SK-N-SH (cell line): ENCODE measurements around the gene B3GALT5. TPM values are rescaled to one million over a fixed set of nuclear protein-coding genes. Genes with fewer than 3 reads are reported as not detected.

Source experiments
- CTCF ChIA-PET: fragments of 300-600, 350-600 bp; formaldehyde crosslinking; extraction: SDS; loops from one replicate; lab custom pipeline; 2021; lab: Yijun Ruan, JAX
- POLR2A ChIA-PET: fragments of 350-600 bp; sonication (Branson Sonifier 250); formaldehyde crosslinking; extraction: SDS; loops from one replicate; lab custom pipeline; 2020; ENCODE audit warnings: antibody characterized with exemption, inconsistent platforms; lab: Yijun Ruan, JAX
- DNase-seq: peaks from one replicate; pipeline ENCODE4 v3.0.0; 2012
- H2AFZ ChIP-seq: fragments of 200-600 bp; sonication (generic); 2 replicates; pipeline ENCODE4 v1.8.1; 2016; ENCODE audit warnings: antibody characterized with exemption, mild to moderate bottlenecking, low read depth
- H3F3A ChIP-seq: fragments of 200-600 bp; sonication (generic); replicated peaks from 2 replicates; pipeline ENCODE3; 2016; ENCODE audit warnings: antibody characterized with exemption, mild to moderate bottlenecking; ENCODE audit not compliant: insufficient read depth
- H3K27ac ChIP-seq, 2 experiments: fragments of 200-500 bp in 1 of 2; fragments of 200-600 bp in 1 of 2; sonication (Bioruptor generic) in 1 of 2; sonication (generic), shearing (Covaris generic) in 1 of 2; 2 replicates each; pipeline versions ENCODE4 v1.5.1 to v1.6.1; 2014 to 2016; ENCODE audit warnings: low read depth in 2 of 2, inconsistent platforms in 1 of 2, low read length in 1 of 2, mild to moderate bottlenecking in 1 of 2, mixed read lengths in 1 of 2
- H3K27me3 ChIP-seq: fragments of 200-600 bp; sonication (generic), shearing (Covaris generic); 2 replicates; pipeline ENCODE4 v1.6.1; 2016; ENCODE audit warnings: mixed run types; ENCODE audit not compliant: insufficient read depth
- H3K36me3 ChIP-seq, 2 experiments: fragments of 200-500 bp in 1 of 2; fragments of 200-600 bp in 1 of 2; sonication (Bioruptor generic) in 1 of 2; sonication (generic) in 1 of 2; replicated peaks in 1 of 2; 2 replicates each; pipeline versions ENCODE3 to v1.5.1; 2014 to 2016; ENCODE audit warnings: low read length in 1 of 2, mild to moderate bottlenecking in 1 of 2; ENCODE audit not compliant: insufficient read depth in 2 of 2, control insufficient read depth in 1 of 2
- H3K4me1 ChIP-seq, 2 experiments: fragments of 200-500 bp in 1 of 2; fragments of 200-600 bp in 1 of 2; sonication (Bioruptor generic) in 1 of 2; sonication (generic), shearing (Covaris generic) in 1 of 2; 2 replicates each; pipeline versions ENCODE4 v1.5.1 to v1.6.1; 2014 to 2016; ENCODE audit warnings: low read depth in 1 of 2, low read length in 1 of 2, mixed run types in 1 of 2; ENCODE audit not compliant: insufficient read depth in 2 of 2, control insufficient read depth in 1 of 2
- H3K4me2 ChIP-seq: fragments of 200-600 bp; sonication (generic), shearing (Covaris generic); 2 replicates; pipeline ENCODE4 v1.6.1; 2017; ENCODE audit warnings: mixed run types
- H3K4me3 ChIP-seq, 2 experiments: fragments of 200-500 bp in 1 of 2; fragments of 200-600 bp in 1 of 2; sonication (Bioruptor generic) in 1 of 2; sonication (generic), shearing (Covaris generic) in 1 of 2; 2 replicates each; pipeline versions ENCODE4 v1.5.1 to v1.8.1; 2014 to 2016; ENCODE audit warnings: low read depth in 2 of 2, inconsistent platforms in 1 of 2, low read length in 1 of 2, mild to moderate bottlenecking in 1 of 2, mixed read lengths in 1 of 2, moderate library complexity in 1 of 2
- H3K79me2 ChIP-seq: fragments of 200-600 bp; sonication (generic); 2 replicates; pipeline ENCODE4 v1.8.1; 2017; ENCODE audit warnings: mild to moderate bottlenecking; ENCODE audit not compliant: insufficient read depth
- H3K9ac ChIP-seq: fragments of 200-600 bp; sonication (generic); 2 replicates; pipeline ENCODE4 v1.6.1; 2017; ENCODE audit warnings: mixed run types
- H3K9me2 ChIP-seq: fragments of 200-600 bp; sonication (generic); 2 replicates; pipeline ENCODE4 v1.6.1; 2017; ENCODE audit warnings: mixed run types
- H3K9me3 ChIP-seq: fragments of 200-600 bp; sonication (generic); 2 replicates; pipeline ENCODE4 v1.6.1; 2017; ENCODE audit warnings: mixed run types, mild to moderate bottlenecking, moderate library complexity
- H4K20me1 ChIP-seq: fragments of 200-600 bp; sonication (generic); 2 replicates; pipeline ENCODE4 v1.6.1; 2017; ENCODE audit warnings: mild to moderate bottlenecking, mixed run types; ENCODE audit not compliant: insufficient read depth
- ELF1 ChIP-seq: IDR thresholded peaks from 2 replicates; pipeline ENCODE4 v1.4.0; 2012
- EP300 ChIP-seq, 2 experiments: IDR thresholded peaks; 2 replicates each; pipeline versions ENCODE4 v1.4.0 to v1.6.1; 2012; ENCODE audit warnings: borderline replicate concordance in 1 of 2, low read depth in 1 of 2, low read length in 1 of 2
- FOSL2 ChIP-seq: IDR thresholded peaks from 2 replicates; pipeline ENCODE4 v1.4.0; 2012; ENCODE audit warnings: low read depth, mild to moderate bottlenecking, moderate library complexity, borderline replicate concordance
- FOXJ3 ChIP-seq: sonication (generic); formaldehyde crosslinking; IDR thresholded peaks from 2 replicates; pipeline ENCODE4 v1.5.1; 2020; ENCODE audit warnings: mild to moderate bottlenecking, missing genetic modification reagents
- MEF2A ChIP-seq: IDR thresholded peaks from 2 replicates; pipeline ENCODE4 v1.4.0; 2012; ENCODE audit warnings: low read depth, borderline replicate concordance
- MXI1 ChIP-seq: IDR thresholded peaks from 2 replicates; pipeline ENCODE4 v1.6.1; 2012; ENCODE audit warnings: mild to moderate bottlenecking, low read depth, low read length, improper control_type of control experiment
- NFIC ChIP-seq: IDR thresholded peaks from 2 replicates; pipeline ENCODE4 v1.4.0; 2012; ENCODE audit warnings: borderline replicate concordance
- RAD21 ChIP-seq: IDR thresholded peaks from 2 replicates; pipeline ENCODE4 v1.6.1; 2012; ENCODE audit warnings: mild to moderate bottlenecking, low read length
- RCOR1 ChIP-seq: fragments of 150-350 bp; IDR thresholded peaks from 2 replicates; pipeline ENCODE4 v1.6.1; 2017; ENCODE audit warnings: antibody characterized with exemption, low read length
- RFX5 ChIP-seq: IDR thresholded peaks from 2 replicates; pipeline ENCODE4 v1.6.1; 2012; ENCODE audit warnings: mild to moderate bottlenecking, improper control_type of control experiment, low read length
- SMC3 ChIP-seq: IDR thresholded peaks from 2 replicates; pipeline ENCODE4 v1.6.1; 2012; ENCODE audit warnings: low read depth, low read length, improper control_type of control experiment
- TCF12 ChIP-seq: IDR thresholded peaks from 2 replicates; pipeline ENCODE4 v1.4.0; 2012
- TEAD4 ChIP-seq: IDR thresholded peaks from 2 replicates; pipeline ENCODE4 v1.4.0; 2012; ENCODE audit warnings: mild to moderate bottlenecking, borderline replicate concordance; ENCODE audit not compliant: insufficient read depth
- WGBS: methylation state at CpG from one replicate; pipeline ENCODE4 v1.1.6; 2017; ENCODE audit warnings: low lambda C conversion rate; 5-methylcytosine and 5-hydroxymethylcytosine counted together
- polyA plus RNA-seq, 3 experiments: library from polyadenylated mRNA; depleted of rRNA; stranded (reverse); fragments of >200 nt; gene quantifications; 2 replicates each; pipeline ENCODE4 v1.2.3, GENCODE V29; 2012
- TF ChIP-seq, protein P1 (sequence below): IDR thresholded peaks from 2 replicates; pipeline ENCODE4 v1.6.1; 2012; ENCODE audit warnings: mild to moderate bottlenecking, low read depth, low read length, moderate library complexity
- TF ChIP-seq, protein P2 (sequence below): fragments of 200-600 bp; sonication (generic); IDR thresholded peaks from 2 replicates; pipeline ENCODE4 v1.6.1; 2017; ENCODE audit warnings: antibody characterized with exemption, mild to moderate bottlenecking, moderate library complexity
- TF ChIP-seq, protein P3 (sequence below): IDR thresholded peaks from 2 replicates; pipeline ENCODE4 v1.4.0; 2012; ENCODE audit warnings: low read depth, borderline replicate concordance

Gene B3GALT5
- polyA plus RNA-seq, 1 of the 3 experiments (the other 2 are of a cell fraction) = 0.35 TPM

DNA sequence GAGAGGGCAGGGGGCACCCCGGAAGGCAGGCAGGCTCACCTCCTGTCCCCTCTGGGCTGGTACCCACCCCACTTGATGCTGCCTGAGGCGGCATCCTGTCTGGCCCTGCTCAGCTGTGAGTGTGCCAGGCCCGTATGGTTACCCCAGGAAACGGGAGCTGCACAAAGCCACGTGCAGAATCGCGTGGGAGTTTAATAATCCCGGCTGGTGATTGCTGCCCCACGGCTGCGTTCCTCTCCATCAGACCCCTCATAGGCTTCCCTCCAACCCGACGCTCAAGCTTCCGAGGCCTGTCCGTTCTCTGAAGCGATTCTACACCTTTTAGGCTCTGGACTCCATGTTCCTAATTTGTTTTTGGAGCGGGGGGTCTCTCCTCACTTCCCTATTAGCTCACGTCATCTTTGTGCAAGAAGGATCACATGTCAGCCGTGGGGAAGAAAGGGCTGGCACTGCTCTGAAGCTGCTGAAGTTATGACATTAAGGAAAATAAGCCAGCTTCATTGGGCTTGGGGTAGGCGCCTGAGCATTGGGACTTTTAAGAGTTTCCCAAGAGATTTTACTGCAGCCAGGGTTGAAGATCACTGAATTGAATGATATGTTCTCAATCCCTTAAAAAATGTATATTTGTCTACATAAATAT, 1.1 kb upstream of the B3GALT5 start:
- Histone ChIP-seq H3K27ac (no peak overlapping the region), H3K4me2 (no peak overlapping the region), H2AFZ (no peak overlapping the region), H3F3A (no peaks in the 10 kb centered on the region), H3K36me3 (peaks cover 0 to 2% of the 10 kb centered on the region in 2 experiments), H3K9ac (no peak overlapping the region), H3K27me3 (no peaks in the 10 kb centered on the region), H3K79me2 (no peaks in the 10 kb centered on the region), H3K4me3 (no peak overlapping the region), H3K9me3 (no peaks in the 10 kb centered on the region), H3K9me2 (no peaks in the 10 kb centered on the region), H4K20me1 (no peaks in the 10 kb centered on the region), H3K4me1 (peaks cover 0 to 8% of the 10 kb centered on the region in 2 experiments; a peak in 2 of 4 replicates)
- TF ChIP-seq TEAD4 (no peak), NFIC (no peak), EP300 (IDR thresholded peaks at IDR 0.05; ENCODE audit: borderline replicate concordance in 1 of 2, low read depth in 1 of 2, low read length in 1 of 2) (no peak), RCOR1 (no peak), RAD21 (no peak)
- TF ChIP-seq, protein P1, sequence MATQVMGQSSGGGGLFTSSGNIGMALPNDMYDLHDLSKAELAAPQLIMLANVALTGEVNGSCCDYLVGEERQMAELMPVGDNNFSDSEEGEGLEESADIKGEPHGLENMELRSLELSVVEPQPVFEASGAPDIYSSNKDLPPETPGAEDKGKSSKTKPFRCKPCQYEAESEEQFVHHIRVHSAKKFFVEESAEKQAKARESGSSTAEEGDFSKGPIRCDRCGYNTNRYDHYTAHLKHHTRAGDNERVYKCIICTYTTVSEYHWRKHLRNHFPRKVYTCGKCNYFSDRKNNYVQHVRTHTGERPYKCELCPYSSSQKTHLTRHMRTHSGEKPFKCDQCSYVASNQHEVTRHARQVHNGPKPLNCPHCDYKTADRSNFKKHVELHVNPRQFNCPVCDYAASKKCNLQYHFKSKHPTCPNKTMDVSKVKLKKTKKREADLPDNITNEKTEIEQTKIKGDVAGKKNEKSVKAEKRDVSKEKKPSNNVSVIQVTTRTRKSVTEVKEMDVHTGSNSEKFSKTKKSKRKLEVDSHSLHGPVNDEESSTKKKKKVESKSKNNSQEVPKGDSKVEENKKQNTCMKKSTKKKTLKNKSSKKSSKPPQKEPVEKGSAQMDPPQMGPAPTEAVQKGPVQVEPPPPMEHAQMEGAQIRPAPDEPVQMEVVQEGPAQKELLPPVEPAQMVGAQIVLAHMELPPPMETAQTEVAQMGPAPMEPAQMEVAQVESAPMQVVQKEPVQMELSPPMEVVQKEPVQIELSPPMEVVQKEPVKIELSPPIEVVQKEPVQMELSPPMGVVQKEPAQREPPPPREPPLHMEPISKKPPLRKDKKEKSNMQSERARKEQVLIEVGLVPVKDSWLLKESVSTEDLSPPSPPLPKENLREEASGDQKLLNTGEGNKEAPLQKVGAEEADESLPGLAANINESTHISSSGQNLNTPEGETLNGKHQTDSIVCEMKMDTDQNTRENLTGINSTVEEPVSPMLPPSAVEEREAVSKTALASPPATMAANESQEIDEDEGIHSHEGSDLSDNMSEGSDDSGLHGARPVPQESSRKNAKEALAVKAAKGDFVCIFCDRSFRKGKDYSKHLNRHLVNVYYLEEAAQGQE = no peak
- CTCF ChIA-PET = interaction anchor here (1.0 to 1.3 kb wide), 4 partner anchors 10 to 105 kb away, joined by 3 read pairs; no protein-coding TSS in a partner anchor
- POLR2A ChIA-PET = no interaction called here
- 81% methylated on average over 13 of the region's 19 CpGs for WGBS
- DNase-seq = no peak

DNA sequence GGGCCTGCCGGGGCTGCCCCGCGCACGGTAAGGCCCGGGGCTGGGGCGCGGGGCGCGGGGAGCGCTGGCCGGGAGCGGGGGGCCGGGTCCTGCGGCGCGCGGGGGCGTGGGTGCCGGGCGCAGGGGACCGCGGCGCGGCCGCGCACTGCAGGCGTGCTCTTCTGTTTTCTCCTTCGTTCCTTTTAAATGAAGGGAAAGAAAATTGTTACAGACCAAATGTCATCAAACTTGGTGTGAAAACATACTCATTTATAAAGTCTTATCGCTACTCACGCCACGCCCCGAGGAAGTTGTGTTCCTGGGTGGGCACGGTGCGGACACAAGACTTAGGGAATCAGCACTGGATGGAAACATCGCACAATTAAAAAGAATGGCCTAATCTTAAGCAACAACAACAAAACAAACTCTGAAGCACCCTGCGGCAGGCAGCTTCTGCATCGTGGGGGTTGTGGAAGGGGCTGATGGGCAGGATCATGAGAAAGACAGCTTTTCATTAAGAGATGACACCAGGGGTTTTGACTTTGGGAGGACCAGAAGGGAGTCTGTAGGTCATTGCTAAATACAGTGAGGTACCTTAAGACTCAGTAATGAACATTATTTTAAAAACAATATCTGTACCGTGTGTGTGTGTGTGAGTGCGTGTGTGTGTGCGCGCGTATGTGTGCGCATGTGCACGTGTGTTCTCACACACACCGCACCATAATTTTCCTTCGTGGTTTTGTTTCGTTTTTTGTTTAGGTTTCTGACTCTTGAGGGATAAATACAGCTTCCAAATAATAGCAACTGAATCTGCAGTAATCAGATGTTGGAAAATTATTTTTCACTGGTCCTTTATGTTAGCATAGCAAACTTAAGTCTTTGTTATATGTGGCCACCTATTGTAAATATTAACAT, 548 bp downstream of the B3GALT5 start:
- DNase-seq = peak; percentile 45
- no peak overlapping the region for H3K27ac ChIP-seq
- TF ChIP-seq FOSL2 = no peak
- no peak for TF ChIP-seq SMC3
- TF ChIP-seq MXI1 = no peak
- TF ChIP-seq, protein P2, sequence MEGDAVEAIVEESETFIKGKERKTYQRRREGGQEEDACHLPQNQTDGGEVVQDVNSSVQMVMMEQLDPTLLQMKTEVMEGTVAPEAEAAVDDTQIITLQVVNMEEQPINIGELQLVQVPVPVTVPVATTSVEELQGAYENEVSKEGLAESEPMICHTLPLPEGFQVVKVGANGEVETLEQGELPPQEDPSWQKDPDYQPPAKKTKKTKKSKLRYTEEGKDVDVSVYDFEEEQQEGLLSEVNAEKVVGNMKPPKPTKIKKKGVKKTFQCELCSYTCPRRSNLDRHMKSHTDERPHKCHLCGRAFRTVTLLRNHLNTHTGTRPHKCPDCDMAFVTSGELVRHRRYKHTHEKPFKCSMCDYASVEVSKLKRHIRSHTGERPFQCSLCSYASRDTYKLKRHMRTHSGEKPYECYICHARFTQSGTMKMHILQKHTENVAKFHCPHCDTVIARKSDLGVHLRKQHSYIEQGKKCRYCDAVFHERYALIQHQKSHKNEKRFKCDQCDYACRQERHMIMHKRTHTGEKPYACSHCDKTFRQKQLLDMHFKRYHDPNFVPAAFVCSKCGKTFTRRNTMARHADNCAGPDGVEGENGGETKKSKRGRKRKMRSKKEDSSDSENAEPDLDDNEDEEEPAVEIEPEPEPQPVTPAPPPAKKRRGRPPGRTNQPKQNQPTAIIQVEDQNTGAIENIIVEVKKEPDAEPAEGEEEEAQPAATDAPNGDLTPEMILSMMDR = no peak
- no peak for TF ChIP-seq ELF1
- TF ChIP-seq TCF12 = no peak
- TF ChIP-seq RFX5 = no peak
- no peak for TF ChIP-seq TEAD4
- TF ChIP-seq MEF2A = no peak
- TF ChIP-seq EP300 (IDR thresholded peaks at IDR 0.05; ENCODE audit: borderline replicate concordance in 1 of 2, low read depth in 1 of 2, low read length in 1 of 2) = no peak
- TF ChIP-seq, protein P3, sequence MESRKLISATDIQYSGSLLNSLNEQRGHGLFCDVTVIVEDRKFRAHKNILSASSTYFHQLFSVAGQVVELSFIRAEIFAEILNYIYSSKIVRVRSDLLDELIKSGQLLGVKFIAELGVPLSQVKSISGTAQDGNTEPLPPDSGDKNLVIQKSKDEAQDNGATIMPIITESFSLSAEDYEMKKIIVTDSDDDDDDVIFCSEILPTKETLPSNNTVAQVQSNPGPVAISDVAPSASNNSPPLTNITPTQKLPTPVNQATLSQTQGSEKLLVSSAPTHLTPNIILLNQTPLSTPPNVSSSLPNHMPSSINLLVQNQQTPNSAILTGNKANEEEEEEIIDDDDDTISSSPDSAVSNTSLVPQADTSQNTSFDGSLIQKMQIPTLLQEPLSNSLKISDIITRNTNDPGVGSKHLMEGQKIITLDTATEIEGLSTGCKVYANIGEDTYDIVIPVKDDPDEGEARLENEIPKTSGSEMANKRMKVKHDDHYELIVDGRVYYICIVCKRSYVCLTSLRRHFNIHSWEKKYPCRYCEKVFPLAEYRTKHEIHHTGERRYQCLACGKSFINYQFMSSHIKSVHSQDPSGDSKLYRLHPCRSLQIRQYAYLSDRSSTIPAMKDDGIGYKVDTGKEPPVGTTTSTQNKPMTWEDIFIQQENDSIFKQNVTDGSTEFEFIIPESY = no peak
- TF ChIP-seq FOXJ3 = no peak
- peak overlapping the region; percentile 94; the same call in 1 of the 2 replicates for H2AFZ ChIP-seq
- no peaks in the 10 kb centered on the region for H3F3A ChIP-seq
- peaks cover 0 to 8% of the 10 kb centered on the region in 2 experiments; a peak in 2 of 4 replicates for H3K4me1 ChIP-seq
- WGBS = 49% methylated on average over 23 of the region's 47 CpGs
- H3K4me3 ChIP-seq = peak overlapping the region; percentile 58 to 68
- ChIA-PET CTCF (interaction anchor here (1.3 to 2.5 kb wide), 3 partner anchors 14 to 63 kb away, joined by 3 to 8 read pairs (median 6); no protein-coding TSS in a partner anchor), POLR2A (interaction anchor here (1.7 kb wide), 1 partner anchor 63 kb away, joined by 5 read pairs; no protein-coding TSS in a partner anchor)
- no peak overlapping the region; the same call in 1 of the 2 replicates for H3K9ac ChIP-seq
- H3K9me3 ChIP-seq = no peaks in the 10 kb centered on the region
- H3K36me3 ChIP-seq = peaks cover 0 to 2% of the 10 kb centered on the region in 2 experiments
- H4K20me1 ChIP-seq = no peaks in the 10 kb centered on the region
- no peaks in the 10 kb centered on the region for H3K27me3 ChIP-seq
- peak overlapping the region; percentile 78 for H3K4me2 ChIP-seq
- no peaks in the 10 kb centered on the region for H3K9me2 ChIP-seq
- H3K79me2 ChIP-seq = no peaks in the 10 kb centered on the region
